NCI-H1930 (cell line): ENCODE results near the gene ZYX.

ENCODE experiments used
- DNase-seq, 2 experiments: peaks; one replicate each; lab custom pipeline; 2025; lab: John Stamatoyannopoulos, UW

ZYX gene

GRCh38 chr7:143380646-143381426 is at the start of gene ZYX:
TSS of gene ZYX (plus strand) at chr7:143381345. CDS start at chr7:143381572, 227 bp downstream.
- peak; percentile 70 to 79 for DNase-seq

DNA sequence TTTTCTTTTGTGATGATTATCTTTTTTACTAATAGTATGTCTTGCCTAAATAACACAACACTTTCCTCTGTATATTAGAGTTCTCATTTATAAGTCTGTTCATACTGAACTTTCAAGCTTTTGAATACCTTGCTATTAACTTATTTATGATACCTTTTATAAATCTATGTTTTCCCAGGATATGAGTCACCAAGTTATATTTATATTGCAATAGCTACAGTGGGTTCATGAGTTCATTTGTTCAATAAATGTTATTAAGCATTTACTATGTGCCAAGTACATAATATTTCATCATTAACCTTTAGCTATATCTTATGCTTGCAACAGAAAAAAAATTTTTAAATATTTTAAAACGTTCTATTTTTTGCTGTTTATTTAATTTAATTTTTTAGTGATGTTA is 46.9 kb upstream of the ZYX start:
- DNase-seq, result no peak

DNA sequence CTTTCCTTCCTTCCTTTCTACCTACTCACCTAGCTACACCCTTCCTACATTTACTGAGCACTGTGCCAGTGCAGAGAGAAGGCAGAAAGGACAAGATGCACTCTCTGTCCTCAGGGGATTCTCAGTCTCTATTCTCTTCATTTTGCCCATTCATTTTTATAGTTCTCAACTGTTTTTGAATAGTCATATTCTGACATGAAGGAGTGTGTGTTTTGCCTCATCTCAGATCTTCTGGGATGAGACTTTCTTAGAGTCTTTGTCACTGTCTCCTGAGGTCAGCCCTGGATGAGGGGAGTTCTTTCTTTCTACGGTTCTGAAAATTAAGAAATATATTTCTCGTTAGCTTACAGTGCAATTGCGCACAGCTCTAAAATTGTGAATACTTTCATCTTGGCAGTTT is 43.9 kb upstream of the ZYX start:
- no peak for DNase-seq

DNA sequence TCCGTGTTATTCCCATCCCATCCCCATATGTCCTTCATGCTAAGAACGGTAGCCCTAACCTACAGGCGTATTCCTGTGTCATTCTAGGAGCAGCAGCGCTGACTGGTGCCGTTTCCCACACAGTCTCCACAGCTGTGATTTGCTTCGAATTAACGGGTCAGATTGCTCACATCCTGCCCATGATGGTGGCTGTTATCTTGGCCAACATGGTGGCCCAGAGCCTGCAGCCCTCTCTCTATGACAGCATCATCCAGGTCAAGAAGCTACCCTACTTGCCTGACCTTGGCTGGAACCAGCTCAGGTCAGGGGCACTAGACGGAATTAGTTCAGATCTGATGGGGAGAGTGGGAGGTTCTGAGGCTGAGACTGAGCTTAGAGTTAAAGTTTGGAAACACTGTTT is 39.3 kb upstream of the ZYX start:
- no peak for DNase-seq

GRCh38 chr7:143343596-143343995 is 37.5 kb upstream of the ZYX start:
- DNase-seq, result no peak

- DNase-seq, result peak; percentile 72 to 75
Measured at GRCh38 chr7:143345428-143345900, 35.7 kb upstream of the ZYX start.

- DNase-seq, result no peak
Measured at GRCh38 chr7:143346018-143346417, 35.1 kb upstream of the ZYX start.

GRCh38 chr7:143347950-143348349 is 33.2 kb upstream of the ZYX start:
- no peak for DNase-seq

GRCh38 chr7:143351060-143351459 is 30.1 kb upstream of the ZYX start:
- DNase-seq, result no peak

- DNase-seq, result no peak
Measured at GRCh38 chr7:143351574-143351973, 29.6 kb upstream of the ZYX start.

GRCh38 chr7:143352531-143353002 is 28.6 kb upstream of the ZYX start:
- DNase-seq, result no peak

- no peak for DNase-seq
Measured at GRCh38 chr7:143354376-143354775, 26.8 kb upstream of the ZYX start.

GRCh38 chr7:143354965-143355364 is 26.2 kb upstream of the ZYX start:
- DNase-seq, result no peak

- DNase-seq, result no peak
Measured at GRCh38 chr7:143355450-143356385, 25.4 kb upstream of the ZYX start.

DNA sequence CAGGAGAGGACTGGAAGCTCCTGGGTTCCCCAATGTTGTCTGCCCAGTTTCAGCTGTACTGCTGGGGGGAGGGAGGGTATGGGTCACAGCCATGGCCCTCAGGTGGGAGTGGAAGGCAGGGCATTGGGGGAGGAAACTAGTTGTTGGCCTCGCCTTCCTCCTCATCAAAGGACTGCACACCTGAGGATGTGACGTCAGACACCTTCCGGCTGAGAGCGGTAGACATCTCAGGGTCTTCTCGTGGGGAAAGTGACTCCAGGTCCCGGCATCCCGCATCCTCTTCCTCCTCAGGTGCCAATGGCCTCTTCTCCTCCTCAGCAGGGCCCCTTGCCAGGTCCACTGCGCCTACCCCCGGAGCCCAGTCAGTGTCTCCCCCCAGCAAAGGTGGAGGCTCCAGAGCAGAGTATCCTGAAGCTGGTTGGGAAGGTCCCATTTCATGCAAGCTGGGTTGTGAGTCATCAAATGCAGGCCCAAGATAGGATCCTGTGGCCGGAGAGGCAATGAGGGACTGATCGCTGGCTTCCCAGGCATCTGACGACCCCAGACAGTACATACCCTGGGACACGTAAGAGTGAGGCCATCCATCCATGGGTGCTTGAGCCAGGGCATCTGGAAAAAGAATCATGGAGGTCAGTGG is 24.6 kb upstream of the ZYX start:
- DNase-seq, result no peak

GRCh38 chr7:143358626-143359025 is 22.5 kb upstream of the ZYX start:
- no peak for DNase-seq

- no peak for DNase-seq
Measured at GRCh38 chr7:143359771-143360353, 21.3 kb upstream of the ZYX start.

DNA sequence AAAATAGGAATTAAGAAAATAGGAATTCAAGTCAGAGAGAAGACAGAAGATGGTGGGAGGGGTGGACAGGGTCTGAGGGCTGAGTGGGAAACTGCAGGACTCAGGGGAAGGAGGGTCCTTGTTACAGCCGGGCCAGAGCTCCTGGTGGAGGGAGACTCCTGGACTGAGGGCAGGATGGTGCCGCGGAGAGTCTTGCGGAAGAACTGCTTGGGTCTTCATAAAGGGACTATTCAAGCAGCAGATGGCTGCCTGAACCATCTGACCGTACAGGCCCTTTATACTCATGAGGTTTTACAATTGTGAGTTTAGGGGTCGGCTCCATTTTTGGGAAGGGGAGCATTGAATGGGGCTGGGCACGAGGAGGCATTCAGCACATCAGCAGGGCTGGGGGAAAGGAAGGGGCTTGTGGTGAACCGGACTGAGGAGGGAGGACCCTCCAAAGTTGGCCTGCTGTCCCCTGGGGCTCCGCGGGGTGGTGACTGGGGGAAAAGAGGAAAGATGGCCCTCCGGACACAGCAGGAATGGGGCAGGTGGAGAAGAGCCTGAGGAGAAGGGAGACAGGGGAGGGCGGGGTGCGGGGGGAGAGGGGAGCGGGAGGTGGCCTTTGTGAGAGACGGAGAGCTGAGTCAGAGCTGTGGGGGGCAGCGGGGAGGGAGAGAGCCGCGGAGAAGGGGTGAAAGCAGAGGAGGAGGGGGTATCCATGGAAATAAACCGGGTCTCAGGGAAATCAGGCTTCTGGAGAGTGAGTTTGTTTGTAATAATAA is 20.2 kb upstream of the ZYX start:
- no peak for DNase-seq

- no peak for DNase-seq
Measured at GRCh38 chr7:143361552-143362130, 19.5 kb upstream of the ZYX start.

DNA sequence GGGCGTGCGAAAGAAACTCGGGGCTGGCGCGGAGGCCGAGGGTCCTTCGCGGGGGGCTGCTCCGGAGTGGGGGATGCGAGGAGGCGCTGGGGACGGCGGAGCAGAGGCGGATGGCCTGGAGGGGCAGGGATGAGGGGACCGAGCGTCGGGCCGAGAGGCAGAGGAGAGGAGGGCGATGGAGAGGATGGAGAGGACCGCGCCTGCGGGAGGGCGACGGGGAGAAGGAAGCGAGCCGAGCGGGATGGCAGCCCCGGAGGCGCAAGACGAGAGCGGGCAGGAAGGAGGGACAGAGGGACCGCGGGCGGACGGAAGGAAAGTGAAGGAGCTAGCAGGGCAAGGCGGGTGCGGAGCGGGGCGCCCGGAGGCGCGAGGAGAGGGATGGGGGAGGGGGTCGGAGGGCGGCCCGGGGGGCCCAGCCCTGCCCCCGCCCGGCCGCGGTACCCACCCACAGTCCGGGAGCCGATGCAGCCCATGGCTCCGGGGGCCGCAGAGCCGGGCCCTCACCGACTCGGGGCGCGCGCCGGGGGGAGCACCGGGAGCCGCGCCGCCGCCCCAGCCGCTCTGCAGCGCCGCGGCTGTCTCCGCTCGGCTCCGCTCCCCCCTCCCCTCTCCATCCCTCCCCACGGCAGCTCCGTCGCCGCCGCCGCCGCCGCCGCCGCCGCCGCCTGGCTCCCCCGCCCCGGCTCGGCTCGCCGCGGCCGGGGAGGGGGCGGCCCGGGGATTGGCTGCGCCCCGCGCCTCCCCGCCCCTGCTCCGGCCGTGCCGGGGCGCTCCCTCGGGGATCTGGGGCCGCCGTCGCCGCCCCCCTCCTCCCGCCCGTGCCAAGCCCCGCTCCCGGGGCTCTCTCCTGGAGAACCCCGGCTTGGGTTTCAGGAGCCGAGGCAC is 18.8 kb upstream of the ZYX start, which contains the start of gene FAM131B:
Gene FAM131B, minus strand, starts transcription at position 583 of the 885 bp plus-strand sequence. Its CDS starts 110 bp downstream, at position 473.
- peak in 1 of 2 experiments; percentile 31 for DNase-seq
